Small intestine (tissue), 7 donors: Measurements from ENCODE around the gene PPIL1. TPM values are rescaled to one million over a fixed set of nuclear protein-coding genes. Genes with fewer than 3 reads are reported as not detected.
A peak's percentile ranks its signal among the peaks of the same experiment; 100 is the strongest.

Experiments used
- DNase-seq, 2 donors: peaks; one replicate each; pipeline versions ENCODE4 v3.0.0 to v3.0.0-alpha.2; 2013
- FAIRE-seq: peaks from 2 replicates; lab custom pipeline; 2012; peaks lifted over from hg19 to GRCh38; lab: Jason Lieb, UNC
- H3K27ac ChIP-seq, 3 donors: one replicate each; pipeline ENCODE4 v1.5.1; 2013; ENCODE audit warnings: low read length in 2 of 3, mild to moderate bottlenecking in 2 of 3, control low read depth in 1 of 3, inconsistent platforms in 1 of 3, low read depth in 1 of 3, moderate library complexity in 1 of 3
- H3K27me3 ChIP-seq, 3 donors: one replicate each; pipeline ENCODE4 v1.6.1; 2013; ENCODE audit warnings: low read length in 3 of 3, inconsistent platforms in 1 of 3; ENCODE audit not compliant: control insufficient read depth in 3 of 3, insufficient read depth in 3 of 3
- H3K36me3 ChIP-seq, 3 donors: one replicate each; pipeline ENCODE4 v1.6.1; 2013; ENCODE audit warnings: low read length in 3 of 3, inconsistent platforms in 1 of 3, low read depth in 1 of 3, mild to moderate bottlenecking in 1 of 3, moderate library complexity in 1 of 3; ENCODE audit not compliant: control insufficient read depth in 3 of 3, insufficient read depth in 2 of 3
- H3K4me1 ChIP-seq, 3 donors: one replicate each; pipeline ENCODE4 v1.6.1; 2013; ENCODE audit warnings: low read length in 2 of 3, inconsistent platforms in 1 of 3, low read depth in 1 of 3, mild to moderate bottlenecking in 1 of 3, moderate library complexity in 1 of 3; ENCODE audit not compliant: control insufficient read depth in 3 of 3, insufficient read depth in 2 of 3
- H3K4me3 ChIP-seq, 3 donors: one replicate each; pipeline ENCODE4 v1.5.1; 2013; ENCODE audit warnings: low read length in 3 of 3, control low read depth in 1 of 3, inconsistent platforms in 1 of 3, low read depth in 1 of 3, mild to moderate bottlenecking in 1 of 3, moderate library complexity in 1 of 3
- H3K9me3 ChIP-seq, 2 donors: one replicate each; pipeline ENCODE4 v1.6.1; 2013; ENCODE audit warnings: low read depth in 1 of 2, low read length in 1 of 2; ENCODE audit not compliant: control insufficient read depth in 2 of 2, insufficient read depth in 1 of 2
- WGBS, 3 donors: extraction: QIAGEN DNeasy Blood & Tissue Kit; methylation state at CpG; one replicate each; pipeline ENCODE4 v1.1.7; 2013; 5-methylcytosine and 5-hydroxymethylcytosine counted together
- polyA plus RNA-seq, 4 donors: library from polyadenylated mRNA; stranded (reverse) in 3 of 4; unstranded in 1 of 4; fragments of 200-250 nt in 3 of 4; fragments of 120-200 nt in 1 of 4; gene quantifications; one replicate each; pipeline versions ENCODE4 v1.2.1 to v1.2.3, GENCODE V29; 2013
- donor health status: healthy with polysubstance abuse.
- donor health status: control.
- donor health status: control.
- donor health status: Bipolar disorder and iron deficiency.
- donor health status: healthy.

The PPIL1 gene
- polyA plus RNA-seq, 4 donors, result 8.1 to 37.3 (median 19.2) TPM

DNA sequence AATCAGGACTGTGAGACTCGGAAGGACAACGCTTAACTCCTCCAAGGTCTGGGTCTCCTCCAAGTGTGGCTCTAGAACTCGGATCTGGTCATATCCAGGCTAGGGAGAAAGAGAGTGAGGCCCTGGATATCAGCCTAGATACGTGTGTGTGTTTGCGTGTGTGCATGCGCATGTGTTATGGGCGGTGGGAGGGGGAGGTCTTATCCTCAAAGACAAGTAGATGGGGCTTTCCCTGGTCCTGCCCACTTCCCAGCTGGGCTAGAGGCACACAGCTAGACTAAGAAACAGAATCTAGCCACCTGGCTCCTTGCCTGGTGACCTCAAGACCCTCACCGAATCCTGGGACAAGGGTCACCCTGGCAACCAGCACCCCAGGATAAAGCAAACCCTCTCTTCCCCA is 48.6 kb downstream of the PPIL1 start:
- Histone ChIP-seq H3K4me3 (no peak overlapping the region), H3K9me3 (no peaks in the 10 kb centered on the region), H3K4me1 (peaks cover 0 to 13% (median 4%) of the 10 kb centered on the region in 3 donors), H3K36me3 (no peaks in the 10 kb centered on the region), H3K27ac (peak overlapping the region in 1 of 3 donors; percentile 13), H3K27me3 (no peaks in the 10 kb centered on the region)
- FAIRE-seq, result no peak
- DNase-seq, result no peak
- 77 to 88% (median 85%) methylated on average over 8 of the region's 8 CpGs for WGBS, 3 donors

- H3K36me3 ChIP-seq, result no peaks in the 10 kb centered on the region
- no peak overlapping the region for H3K4me3 ChIP-seq
- peak overlapping the region in 1 of 3 donors; percentile 17 for H3K27ac ChIP-seq
- 85 to 92% (median 87%) methylated on average over 6 of the region's 6 CpGs for WGBS, 3 donors
- no peak for DNase-seq
- no peaks in the 10 kb centered on the region for H3K9me3 ChIP-seq
- peaks cover 0 to 19% (median 1%) of the 10 kb centered on the region in 3 donors for H3K4me1 ChIP-seq
- FAIRE-seq, result no peak
- H3K27me3 ChIP-seq, result no peaks in the 10 kb centered on the region
Observed at GRCh38 chr6:36825452-36825851, 49.2 kb downstream of the PPIL1 start.

DNA sequence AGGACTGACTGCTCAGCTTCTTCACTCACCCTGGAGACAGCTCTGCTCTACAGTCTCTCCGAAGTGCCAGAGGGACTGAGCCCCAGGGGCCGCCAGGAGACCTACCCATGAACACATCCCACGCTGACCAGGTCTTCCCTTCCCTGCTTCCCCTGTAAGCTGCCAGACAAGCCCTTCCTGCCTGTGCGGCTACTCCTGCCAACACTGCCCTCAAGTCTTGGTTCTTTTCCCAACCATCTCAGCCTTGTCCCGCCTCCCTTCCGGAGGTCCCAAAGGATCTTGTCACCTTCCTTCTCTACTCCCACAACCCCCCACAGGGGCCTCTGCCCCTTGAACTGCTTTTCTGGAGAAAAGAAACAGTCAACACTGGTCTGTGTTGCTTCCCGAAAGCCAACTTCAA is 50.4 kb downstream of the PPIL1 start:
- peaks cover 0 to 10% (median 0%) of the 10 kb centered on the region in 3 donors for H3K4me1 ChIP-seq
- no peak for FAIRE-seq
- no peaks in the 10 kb centered on the region for H3K9me3 ChIP-seq
- no peaks in the 10 kb centered on the region for H3K36me3 ChIP-seq
- H3K27ac ChIP-seq, result peak overlapping the region in 1 of 3 donors; percentile 28
- no peak for DNase-seq
- H3K4me3 ChIP-seq, result no peak overlapping the region
- WGBS, 3 donors, result 78 to 94% (median 93%) methylated on average over 7 of the region's 7 CpGs
- H3K27me3 ChIP-seq, result no peaks in the 10 kb centered on the region

- WGBS, 3 donors, result 88 to 93% (median 91%) methylated on average over 12 of the region's 12 CpGs
- H3K27ac ChIP-seq, result peak overlapping the region in 1 of 3 donors; percentile 35
- no peak for FAIRE-seq
Observed at GRCh38 chr6:36823421-36824096, 51.0 kb downstream of the PPIL1 start.

GRCh38 chr6:36822506-36823269 is 51.9 kb downstream of the PPIL1 start:
- WGBS, 3 donors, result 83 to 85% (median 84%) methylated on average over 19 of the region's 19 CpGs
- H3K27ac ChIP-seq, result peak overlapping the region in 1 of 3 donors; percentile 37
- no peak for FAIRE-seq

More at GRCh38 chr6:36823421-36824096, 51.0 kb downstream of the PPIL1 start:
- no peaks in the 10 kb centered on the region for H3K36me3 ChIP-seq
- no peaks in the 10 kb centered on the region for H3K9me3 ChIP-seq
- DNase-seq, result no peak
- H3K4me3 ChIP-seq, result no peak overlapping the region
- no peaks in the 10 kb centered on the region for H3K27me3 ChIP-seq
- H3K4me1 ChIP-seq, result peaks cover 0 to 10% (median 0%) of the 10 kb centered on the region in 3 donors

DNA sequence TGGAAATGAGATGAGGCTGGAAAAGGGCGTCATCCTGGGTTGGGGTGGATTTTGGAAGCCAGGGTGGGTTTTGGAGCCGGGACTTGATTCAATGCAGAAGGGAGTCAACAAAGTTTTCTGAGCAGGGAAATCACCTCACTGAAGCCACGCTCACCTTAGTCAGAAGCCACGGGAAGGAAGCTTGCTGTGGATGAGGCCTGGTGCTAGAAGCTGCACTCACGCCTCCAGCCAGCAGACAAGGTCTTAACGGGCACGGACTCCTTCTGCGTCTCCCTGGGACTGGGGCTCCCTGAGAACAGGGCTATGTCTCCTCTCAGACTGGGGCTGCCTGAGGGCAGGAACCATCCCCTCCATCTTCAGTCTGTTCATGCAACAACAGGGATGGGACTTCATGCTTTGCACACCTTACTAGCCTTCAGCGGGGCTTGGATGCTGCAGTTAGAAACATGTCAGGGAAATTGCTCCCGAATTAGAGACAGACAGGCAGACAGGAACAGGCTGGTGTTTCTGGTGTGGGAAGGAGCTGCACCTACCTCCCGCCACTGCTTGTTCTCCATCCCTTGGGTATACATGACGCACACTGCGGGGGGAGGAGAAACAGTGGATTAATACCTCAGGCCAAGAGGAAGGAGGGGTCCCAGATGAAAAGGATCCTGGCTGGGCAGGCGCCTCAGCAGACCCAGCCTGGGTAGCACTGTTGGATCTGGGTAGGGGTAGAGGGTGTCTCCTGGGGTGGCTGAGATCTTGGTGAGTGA is 52.8 kb downstream of the PPIL1 start:
- no peak for FAIRE-seq
- no peak for DNase-seq
- H3K27me3 ChIP-seq, result no peaks in the 10 kb centered on the region
- no peaks in the 10 kb centered on the region for H3K36me3 ChIP-seq
- H3K9me3 ChIP-seq, result no peaks in the 10 kb centered on the region
- no peak overlapping the region for H3K4me3 ChIP-seq
- H3K27ac ChIP-seq, result peak overlapping the region in 1 of 3 donors; percentile 37
- H3K4me1 ChIP-seq, result peaks cover 0 to 10% (median 0%) of the 10 kb centered on the region in 3 donors
- WGBS, 3 donors, result 87 to 88% (median 88%) methylated on average over 14 of the region's 14 CpGs

More at GRCh38 chr6:36822506-36823269, 51.9 kb downstream of the PPIL1 start:
- H3K4me3 ChIP-seq, result no peak overlapping the region
- no peak for DNase-seq
- no peaks in the 10 kb centered on the region for H3K9me3 ChIP-seq
- peaks cover 0 to 10% (median 0%) of the 10 kb centered on the region in 3 donors for H3K4me1 ChIP-seq
- no peaks in the 10 kb centered on the region for H3K36me3 ChIP-seq
- H3K27me3 ChIP-seq, result no peaks in the 10 kb centered on the region

GRCh38 chr6:36820700-36821580 is 53.7 kb downstream of the PPIL1 start:
- 60 to 81% (median 76%) methylated on average over 11 to 12 of the region's 12 CpGs for WGBS, 3 donors
- peak in 1 of 2 donors; percentile 35 for DNase-seq
- Histone ChIP-seq H3K9me3 (no peaks in the 10 kb centered on the region), H3K4me1 (peaks cover 0 to 10% (median 0%) of the 10 kb centered on the region in 3 donors), H3K27ac (peak overlapping the region in 1 of 3 donors; percentile 12), H3K27me3 (no peaks in the 10 kb centered on the region), H3K36me3 (no peaks in the 10 kb centered on the region), H3K4me3 (no peak overlapping the region)
- no peak for FAIRE-seq
